HFF-Myc (cell line): ENCODE data around the gene NUDT7.
A peak's percentile ranks its signal among the peaks of the same experiment; 100 is the strongest.

Experiments used
- DNase-seq: peaks from one replicate; pipeline ENCODE4 v3.0.0-alpha.2; 2011; ENCODE audit warnings: low read depth; ENCODE audit errors: extremely low read depth
- H3K4me3 ChIP-seq: replicated peaks from 2 replicates; pipeline ENCODE4 v1.5.1; 2011; ENCODE audit warnings: low read depth, mild to moderate bottlenecking, control low read depth, low read length
- CTCF ChIP-seq: IDR thresholded peaks from 2 replicates; pipeline ENCODE4 v1.5.1; 2012; ENCODE audit warnings: mild to moderate bottlenecking, low read depth, low read length, control low read depth; ENCODE audit errors: missing control alignments

Gene NUDT7

GRCh38 chr16:77722309-77723107 lies at the start of gene NUDT7:
NUDT7 (plus strand) TSS chr16:77722514; CDS start chr16:77722583, 69 bp downstream.
- peak; percentile 72 for DNase-seq
- peak within 1 kb of the TSS; percentile 64 for H3K4me3 ChIP-seq
- TF ChIP-seq CTCF, result no peak

- H3K4me3 ChIP-seq, result no peak overlapping the region
- no peak for TF ChIP-seq CTCF
- DNase-seq, result no peak
These were observed 47.4 kb upstream of the NUDT7 start for GRCh38 chr16:77674888-77675287.

- H3K4me3 ChIP-seq, result no peak overlapping the region
- peak; percentile 59 for DNase-seq
- peak; percentile 83 for TF ChIP-seq CTCF
These were observed 46.6 kb upstream of the NUDT7 start for GRCh38 chr16:77675464-77676324.

GRCh38 chr16:77677129-77677528 lies 45.2 kb upstream of the NUDT7 start:
- DNase-seq, result no peak
- no peak for TF ChIP-seq CTCF
- no peak overlapping the region for H3K4me3 ChIP-seq

- no peak for DNase-seq
- no peak overlapping the region for H3K4me3 ChIP-seq
- no peak for TF ChIP-seq CTCF
These were observed 42.9 kb upstream of the NUDT7 start for GRCh38 chr16:77679391-77679790.

GRCh38 chr16:77679901-77680300 lies 42.4 kb upstream of the NUDT7 start:
- no peak overlapping the region for H3K4me3 ChIP-seq
- TF ChIP-seq CTCF, result no peak
- DNase-seq, result no peak
